ENCODE results near the gene HPCAL1. TPM values are rescaled to one million over a fixed set of nuclear protein-coding genes. Genes with fewer than 3 reads are reported as not detected.

HPCAL1 gene
- total and polyA plus RNA-seq, 2 of the 8 experiments (the other 6 are each of a cell fraction or from before 2014, with no cell fraction given), result 5.8 to 8.6 TPM

DNA sequence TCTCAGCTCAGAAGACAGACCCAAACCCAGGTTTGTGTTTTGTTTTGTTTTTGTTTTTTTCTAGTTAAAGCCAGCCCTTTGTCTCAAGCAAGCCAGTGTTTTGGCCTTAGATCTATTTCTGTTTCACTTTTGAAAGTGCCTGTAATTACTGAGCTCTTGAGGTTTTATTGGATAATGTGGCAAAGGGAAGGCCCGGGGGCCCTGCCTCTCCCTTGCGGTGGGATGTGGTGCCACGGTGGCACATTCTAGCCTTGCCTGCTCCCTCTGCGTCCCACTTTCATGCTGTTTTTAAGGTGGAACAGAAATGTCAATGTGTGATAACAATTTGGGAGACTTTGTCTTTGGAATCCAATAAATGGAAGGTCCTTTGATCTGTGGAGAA, 2.5 kb downstream of the HPCAL1 start:
- ChIA-PET CTCF (ENCODE audit: partially characterized antibody) (interaction anchor here (0.7 to 4.8 kb wide), 25 partner anchors 9 to 165 kb away, joined by 3 to 32 read pairs (median 4); no protein-coding TSS in a partner anchor), POLR2A (ENCODE audit: partially characterized antibody) (interaction anchor here (1.8 kb wide), 1 partner anchor 9 kb away, joined by 5 read pairs; no protein-coding TSS in a partner anchor)
- no peaks in the 10 kb centered on the region for H3K36me3 ChIP-seq (ENCODE audit: control insufficient read depth in 2 of 4, insufficient read depth in 4 of 4, low read length in 3 of 4)
- peak overlapping the region in 1 of 2 experiments; percentile 79; a peak in 1 of 4 replicates for H3K4me2 ChIP-seq (ENCODE audit: insufficient read depth in 1 of 2, low read depth in 2 of 2, low read length in 2 of 2)
- H4K20me1 ChIP-seq (replicated peaks in 1 of 2; ENCODE audit: control insufficient read depth in 1 of 2, insufficient read depth in 2 of 2, low read length in 2 of 2), result peaks cover 4 to 8% of the 10 kb centered on the region in 2 experiments
- peaks cover 11 to 41% (median 32%) of the 10 kb centered on the region in 4 experiments for H3K27me3 ChIP-seq (replicated peaks in 1 of 4; ENCODE audit: control insufficient read depth in 3 of 4, extremely low read depth in 1 of 4, insufficient read depth in 3 of 4, low read length in 3 of 4)
- H4K8ac ChIP-seq (ENCODE audit: extremely low read depth, insufficient read depth, low read length), result no peak overlapping the region
- H2BK5ac ChIP-seq (ENCODE audit: low read depth, low read length), result no peak overlapping the region
- WGBS, 2 experiments (ENCODE audit: extremely low coverage in 1 of 2, insufficient coverage in 1 of 2, insufficient read length in 1 of 2, insufficient replicate concordance in 2 of 2, low coverage in 1 of 2, low lambda C conversion rate in 2 of 2, missing lambda C conversion rate in 1 of 2), result 90% methylated on average over 4 of the region's 4 CpGs; no CpG with 5 or more reads in 1 of the 2 experiments
- no peak overlapping the region for H2BK12ac ChIP-seq (ENCODE audit: low read depth, low read length)
- no peak overlapping the region for H3K14ac ChIP-seq (ENCODE audit: insufficient read length)
- no peak overlapping the region for H2BK120ac ChIP-seq (replicated peaks; ENCODE audit: low read depth, low read length)
- no peak overlapping the region for H3K18ac ChIP-seq (ENCODE audit: extremely low read depth, low read length)
- FAIRE-seq (no peak), DNase-seq (ENCODE audit: low read depth in 1 of 2, low spot score in 2 of 2) (no peak)
- H2AFZ ChIP-seq (ENCODE audit: low read length), result no peak overlapping the region
- H3K9ac ChIP-seq (replicated peaks in 1 of 4; ENCODE audit: extremely low read depth in 1 of 4, low read depth in 3 of 4, low read length in 3 of 4), result no peak overlapping the region
- H3K4ac ChIP-seq (replicated peaks; ENCODE audit: insufficient read length, low read depth, low read length), result no peak overlapping the region
- no peak overlapping the region for H3K27ac ChIP-seq (ENCODE audit: low read depth, low read length)
- H3K79me2 ChIP-seq (ENCODE audit: control insufficient read depth in 1 of 2, insufficient read depth in 2 of 2, low read length in 2 of 2), result no peaks in the 10 kb centered on the region
- H3K23ac ChIP-seq (ENCODE audit: insufficient read length), result no peak overlapping the region
- 0 out of 2 replicates have a peak, but pooled peaks cover 3% of the 10 kb centered on the region for H3K79me1 ChIP-seq (ENCODE audit: low read depth, low read length)
- H3K4me3 ChIP-seq (ENCODE audit: extremely low read depth in 1 of 4, insufficient read depth in 2 of 4, low read depth in 3 of 4, low read length in 4 of 4), result no peak overlapping the region; a peak in 1 of 8 replicates
- no peak overlapping the region for H4K5ac ChIP-seq (ENCODE audit: insufficient read length, low read depth, low read length)
- no peak overlapping the region for H3K56ac ChIP-seq (replicated peaks; ENCODE audit: insufficient read length, low read depth, low read length)
- peaks cover 19% of the 10 kb centered on the region for H3K23me2 ChIP-seq (ENCODE audit: low read depth, low read length)
- no peak overlapping the region for H2AK5ac ChIP-seq (ENCODE audit: low read depth, low read length)
- H3K4me1 ChIP-seq (replicated peaks in 1 of 4; ENCODE audit: control insufficient read depth in 3 of 4, insufficient read depth in 4 of 4, low read length in 3 of 4), result peaks cover 0 to 10% (median 8%) of the 10 kb centered on the region in 4 experiments; a peak in 6 of 7 replicates
- no peak overlapping the region for H2BK20ac ChIP-seq (ENCODE audit: low read length)
- H2BK15ac ChIP-seq (ENCODE audit: low read length), result no peak overlapping the region
- H3K9me3 ChIP-seq (ENCODE audit: insufficient read depth in 2 of 2, low read depth in 1 of 2, low read length in 1 of 2), result no peaks in the 10 kb centered on the region
- H4K91ac ChIP-seq (replicated peaks; ENCODE audit: insufficient read length, low read length), result no peak overlapping the region
- TF ChIP-seq CHD2 (IDR thresholded peaks at IDR 0.05; ENCODE audit: low read length) (no peak), ZNF274 (IDR thresholded peaks at IDR 0.05; ENCODE audit: borderline replicate concordance, extremely low read depth, low read length) (no peak), MAFK (IDR thresholded peaks at IDR 0.05; ENCODE audit: low read depth, low read length) (no peak), CBX5 (IDR thresholded peaks at IDR 0.05; ENCODE audit: low read depth, low read length) (no peak), BRCA1 (IDR thresholded peaks at IDR 0.05; ENCODE audit: low read depth, low read length) (no peak), SRF (IDR thresholded peaks at IDR 0.05; ENCODE audit: low read depth, low read length) (no peak), SIX5 (IDR thresholded peaks at IDR 0.05; ENCODE audit: low read depth, low read length) (no peak), EGR1 (IDR thresholded peaks at IDR 0.05; ENCODE audit: borderline replicate concordance, low read depth, low read length) (no peak), CEBPB (IDR thresholded peaks at IDR 0.05; ENCODE audit: low read depth, low read length) (no peak), POLR2AphosphoS5 (IDR thresholded peaks at IDR 0.05; ENCODE audit: low read depth, low read length) (no peak), RAD21 (IDR thresholded peaks at IDR 0.05 in 1 of 2, conservative IDR thresholded peaks at IDR 0.05 in 1 of 2; ENCODE audit: low read depth in 2 of 2, low read length in 2 of 2) (no peak), TAF7 (optimal IDR thresholded peaks at IDR 0.05; ENCODE audit: borderline replicate concordance, low read depth, low read length) (no peak), RXRA (IDR thresholded peaks at IDR 0.05; ENCODE audit: insufficient read depth, low read depth, low read length) (no peak), POU5F1 (IDR thresholded peaks at IDR 0.05; ENCODE audit: low read depth, low read length) (no peak)
- TF ChIP-seq, protein P1, sequence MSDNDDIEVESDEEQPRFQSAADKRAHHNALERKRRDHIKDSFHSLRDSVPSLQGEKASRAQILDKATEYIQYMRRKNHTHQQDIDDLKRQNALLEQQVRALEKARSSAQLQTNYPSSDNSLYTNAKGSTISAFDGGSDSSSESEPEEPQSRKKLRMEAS (IDR thresholded peaks at IDR 0.05), result no peak
